Measurements from ENCODE around the gene RPS21.
A peak's percentile ranks its signal among the peaks of the same experiment; 100 is the strongest.

Gene RPS21

DNA sequence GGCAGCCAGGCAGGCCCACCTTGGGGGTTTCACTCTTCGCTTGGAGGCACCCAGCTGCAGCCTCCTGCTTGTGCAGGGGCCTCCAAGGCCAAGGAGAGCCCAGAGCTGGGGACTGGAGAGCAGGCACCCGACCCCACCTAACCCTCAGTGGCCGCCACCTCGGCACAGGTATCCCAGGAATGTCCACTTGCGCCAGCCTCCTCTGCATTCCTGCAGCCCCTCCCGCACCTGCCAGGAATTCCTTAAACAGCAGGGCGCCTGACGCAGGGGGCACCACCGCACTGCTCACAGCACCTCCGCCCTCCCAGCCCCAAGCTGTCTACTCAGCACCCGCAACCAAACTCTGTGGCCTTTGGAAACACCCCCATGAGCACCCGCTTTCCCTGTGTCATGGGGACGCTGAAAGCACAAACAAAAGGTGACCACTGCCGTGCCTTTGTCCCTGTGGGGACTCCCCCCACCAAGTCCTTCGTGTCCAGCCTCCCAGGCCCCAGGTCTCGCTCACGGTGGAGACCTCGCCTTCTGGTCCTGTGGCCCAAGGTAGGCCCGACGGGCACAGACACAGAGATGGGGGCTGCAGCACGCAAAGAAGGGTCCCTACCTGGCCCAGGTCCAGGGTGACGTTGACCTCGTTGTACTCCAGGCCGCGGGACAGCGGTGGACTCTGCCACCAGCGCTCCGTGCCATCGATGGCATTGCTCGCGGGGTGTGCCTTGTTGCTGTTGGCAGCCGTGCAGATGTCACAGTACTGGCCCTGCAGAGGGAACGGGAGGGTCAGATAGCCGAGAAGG is 24.9 kb upstream of the RPS21 start:
- H3K4me1 ChIP-seq (ENCODE audit: control insufficient read depth in 1 of 2, insufficient read depth in 2 of 2, low read length in 2 of 2): peaks cover 0 to 88% of the 10 kb centered on the region in 2 donors
- H3K36me3 ChIP-seq (ENCODE audit: control insufficient read depth in 1 of 2, insufficient read depth in 2 of 2, low read length in 2 of 2): no peaks in the 10 kb centered on the region
- no peaks in the 10 kb centered on the region for H3K27me3 ChIP-seq (ENCODE audit: low read depth, low read length)
- H3K27ac ChIP-seq (ENCODE audit: low read length): no peak overlapping the region
- no peaks in the 10 kb centered on the region for H3K9me3 ChIP-seq (ENCODE audit: control insufficient read depth in 1 of 2, low read length in 2 of 2)
- H3K4me3 ChIP-seq (ENCODE audit: low read depth in 1 of 2, low read length in 2 of 2): no peak overlapping the region

DNA sequence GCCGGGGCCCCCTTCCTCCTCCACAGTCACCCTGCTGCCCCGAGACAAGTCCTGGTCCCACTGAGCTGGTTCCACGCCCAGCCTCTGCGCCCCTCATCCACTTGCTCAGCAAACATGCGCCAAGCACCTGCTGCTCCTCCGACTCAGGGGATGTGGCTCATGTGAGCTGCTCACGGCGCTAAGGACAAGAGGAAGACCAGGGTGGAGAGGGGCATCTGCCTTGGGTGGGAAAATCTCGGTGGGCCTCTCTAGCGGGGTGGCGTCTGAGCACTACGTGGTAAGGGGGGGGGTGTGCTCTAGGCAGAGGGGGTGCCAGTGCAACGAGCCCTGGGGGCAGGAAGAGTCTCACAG is 24.3 kb upstream of the RPS21 start:
- peaks cover 0 to 86% of the 10 kb centered on the region in 2 donors for H3K4me1 ChIP-seq (ENCODE audit: control insufficient read depth in 1 of 2, insufficient read depth in 2 of 2, low read length in 2 of 2)
- H3K27ac ChIP-seq (ENCODE audit: low read length): no peak overlapping the region
- no peaks in the 10 kb centered on the region for H3K9me3 ChIP-seq (ENCODE audit: control insufficient read depth in 1 of 2, low read length in 2 of 2)
- H3K36me3 ChIP-seq (ENCODE audit: control insufficient read depth in 1 of 2, insufficient read depth in 2 of 2, low read length in 2 of 2): no peaks in the 10 kb centered on the region
- no peak overlapping the region for H3K4me3 ChIP-seq (ENCODE audit: low read depth in 1 of 2, low read length in 2 of 2)
- no peaks in the 10 kb centered on the region for H3K27me3 ChIP-seq (ENCODE audit: low read depth, low read length)

DNA sequence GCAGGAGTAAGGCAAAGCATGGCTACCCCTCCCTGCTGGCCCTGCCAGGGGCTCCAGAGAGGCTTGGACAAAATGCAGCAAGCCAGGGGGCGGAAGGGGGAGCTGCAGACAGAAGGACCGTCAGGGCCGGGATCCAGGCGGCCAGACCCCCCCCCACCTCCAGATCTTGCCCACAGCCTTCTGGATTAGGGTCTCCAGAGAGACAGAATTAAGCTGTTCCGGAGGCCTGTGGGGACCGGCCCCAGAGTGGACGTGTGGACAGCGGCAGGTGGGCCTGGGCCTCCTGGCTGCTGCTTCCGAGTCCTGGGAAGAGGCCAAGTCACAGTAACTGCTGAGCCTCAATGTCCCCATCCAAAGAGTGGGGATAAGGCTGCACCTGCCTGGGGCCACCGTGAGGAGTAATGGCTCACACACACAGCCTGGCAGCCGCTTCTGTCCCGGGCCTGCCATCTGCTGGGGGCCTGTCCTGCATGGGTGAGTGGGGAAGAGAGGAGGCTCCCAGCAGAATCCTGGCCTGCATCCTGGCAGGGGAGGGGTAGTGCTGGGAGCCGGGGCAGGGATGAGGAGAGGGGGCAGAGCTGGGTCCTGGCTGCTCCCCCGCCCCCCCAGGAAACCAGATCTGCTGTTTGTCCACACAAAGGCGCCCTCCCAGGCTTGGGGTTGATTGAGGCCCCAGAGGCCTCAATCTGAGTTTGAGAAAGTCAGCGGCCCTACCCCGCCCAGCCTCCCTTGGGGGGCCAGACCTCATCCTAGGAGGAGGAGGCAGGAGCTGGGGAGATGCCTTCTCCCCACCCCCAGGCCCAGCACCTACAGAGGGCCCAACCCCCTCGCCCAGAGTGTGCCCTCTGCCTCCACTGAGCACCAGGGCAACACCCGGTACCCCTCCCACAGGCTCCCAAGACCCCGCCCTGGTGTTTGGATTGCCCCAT is 23.6 kb upstream of the RPS21 start:
- Histone ChIP-seq H3K9me3 (ENCODE audit: control insufficient read depth in 1 of 2, low read length in 2 of 2) (no peaks in the 10 kb centered on the region), H3K4me3 (ENCODE audit: low read depth in 1 of 2, low read length in 2 of 2) (peak overlapping the region in 1 of 2 donors; percentile 88), H3K27ac (ENCODE audit: low read length) (no peak overlapping the region), H3K4me1 (ENCODE audit: control insufficient read depth in 1 of 2, insufficient read depth in 2 of 2, low read length in 2 of 2) (peaks cover 0 to 86% of the 10 kb centered on the region in 2 donors), H3K36me3 (ENCODE audit: control insufficient read depth in 1 of 2, insufficient read depth in 2 of 2, low read length in 2 of 2) (no peaks in the 10 kb centered on the region), H3K27me3 (ENCODE audit: low read depth, low read length) (no peaks in the 10 kb centered on the region)

DNA sequence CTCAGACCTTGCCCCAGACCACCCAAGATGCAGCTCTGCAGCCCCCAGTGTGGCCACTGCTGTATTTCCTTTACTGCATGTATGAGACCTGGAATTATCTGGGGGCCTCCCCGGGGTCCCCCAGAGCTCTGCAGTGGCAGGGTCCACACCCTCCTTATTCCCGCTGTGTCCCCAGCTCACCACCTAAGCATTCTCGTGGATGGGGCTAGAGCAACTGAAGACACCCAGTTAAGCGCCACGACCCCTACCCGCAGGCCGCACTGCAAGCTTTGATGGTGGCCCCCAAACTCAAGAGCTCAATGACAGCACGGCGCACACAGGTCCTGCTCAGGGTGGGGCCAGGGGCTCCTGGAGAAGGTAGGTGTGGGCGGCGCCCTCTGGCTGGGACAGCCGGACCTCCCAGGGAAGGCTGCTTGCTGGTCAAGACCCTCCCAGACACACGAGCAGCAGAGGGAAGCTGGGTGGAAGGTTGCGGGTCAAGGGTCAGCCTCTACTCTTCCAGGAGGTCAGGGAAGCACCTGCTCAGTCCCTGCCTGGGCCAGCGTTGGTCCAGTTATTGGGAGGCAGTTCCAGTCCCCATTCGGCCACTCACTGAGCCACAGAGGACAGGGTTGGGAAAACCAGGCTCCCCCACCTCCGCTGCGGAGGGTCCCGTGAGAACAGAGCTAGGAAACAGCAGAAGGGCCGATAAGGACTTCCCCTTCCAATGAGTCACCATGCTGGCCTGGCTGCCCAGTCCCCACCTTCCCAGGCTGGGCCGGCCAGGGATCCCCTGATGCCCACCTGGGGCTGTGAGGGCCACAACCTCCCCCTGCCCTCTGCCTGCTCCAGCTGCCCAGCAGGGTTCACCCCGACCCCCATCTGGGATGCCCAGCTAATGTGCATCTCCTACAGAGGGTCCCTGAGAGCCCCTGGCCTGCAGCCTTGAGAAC is 22.7 kb upstream of the RPS21 start:
- peak overlapping the region in 1 of 2 donors; percentile 88 for H3K4me3 ChIP-seq (ENCODE audit: low read depth in 1 of 2, low read length in 2 of 2)

DNA sequence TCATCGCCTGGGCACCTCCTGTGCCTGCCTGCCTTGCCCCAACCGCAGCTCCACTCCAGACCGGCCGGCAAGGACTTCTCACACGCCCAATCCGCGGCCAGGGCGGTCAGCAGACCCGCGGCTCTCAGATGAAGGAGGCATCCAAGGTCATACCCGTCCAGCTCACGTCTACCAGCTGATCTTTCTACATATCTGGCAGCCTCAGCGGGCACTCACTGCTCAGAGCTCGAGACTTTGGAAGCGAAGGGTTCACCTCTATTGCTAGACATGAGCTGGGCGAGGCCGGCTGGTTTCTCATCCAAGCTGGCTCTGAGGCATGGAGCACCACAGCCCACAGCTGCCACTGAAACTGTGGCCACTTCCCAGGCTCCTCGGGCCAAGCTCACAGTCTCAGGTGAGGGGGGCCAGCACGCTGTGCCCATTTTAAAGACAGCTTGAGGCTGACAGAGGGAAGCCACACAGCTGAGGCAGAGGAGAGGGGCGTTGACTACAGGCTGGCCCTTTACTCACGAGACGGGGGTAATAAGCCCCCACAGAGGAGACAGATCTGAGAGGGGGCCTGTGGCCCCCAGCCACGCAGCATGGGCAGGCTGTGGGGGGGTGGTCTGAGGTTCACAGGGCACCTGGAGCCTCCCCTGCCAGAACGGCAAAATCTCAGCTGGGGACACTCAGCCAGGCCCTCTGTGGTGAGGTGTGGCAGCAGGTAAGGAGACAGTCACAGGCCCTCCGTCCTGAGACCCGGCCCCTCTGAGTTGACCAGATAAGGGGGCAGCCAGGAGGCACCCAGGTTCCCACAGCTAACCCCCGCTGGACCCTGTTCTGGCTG is 21.8 kb upstream of the RPS21 start:
- Histone ChIP-seq H3K9me3 (ENCODE audit: control insufficient read depth in 1 of 2, low read length in 2 of 2) (no peaks in the 10 kb centered on the region), H3K27ac (ENCODE audit: low read length) (peak overlapping the region; percentile 8), H3K36me3 (ENCODE audit: control insufficient read depth in 1 of 2, insufficient read depth in 2 of 2, low read length in 2 of 2) (no peaks in the 10 kb centered on the region), H3K27me3 (ENCODE audit: low read depth, low read length) (peaks cover 4% of the 10 kb centered on the region), H3K4me3 (ENCODE audit: low read depth in 1 of 2, low read length in 2 of 2) (peak overlapping the region; percentile 44 to 88), H3K4me1 (ENCODE audit: control insufficient read depth in 1 of 2, insufficient read depth in 2 of 2, low read length in 2 of 2) (peaks cover 4 to 87% of the 10 kb centered on the region in 2 donors)

More for the DNA sequence above, 22.7 kb upstream of the RPS21 start:
- H3K36me3 ChIP-seq (ENCODE audit: control insufficient read depth in 1 of 2, insufficient read depth in 2 of 2, low read length in 2 of 2): no peaks in the 10 kb centered on the region
- H3K9me3 ChIP-seq (ENCODE audit: control insufficient read depth in 1 of 2, low read length in 2 of 2): no peaks in the 10 kb centered on the region
- H3K4me1 ChIP-seq (ENCODE audit: control insufficient read depth in 1 of 2, insufficient read depth in 2 of 2, low read length in 2 of 2): peaks cover 4 to 86% of the 10 kb centered on the region in 2 donors
- H3K27ac ChIP-seq (ENCODE audit: low read length): no peak overlapping the region
- H3K27me3 ChIP-seq (ENCODE audit: low read depth, low read length): peaks cover 4% of the 10 kb centered on the region

DNA sequence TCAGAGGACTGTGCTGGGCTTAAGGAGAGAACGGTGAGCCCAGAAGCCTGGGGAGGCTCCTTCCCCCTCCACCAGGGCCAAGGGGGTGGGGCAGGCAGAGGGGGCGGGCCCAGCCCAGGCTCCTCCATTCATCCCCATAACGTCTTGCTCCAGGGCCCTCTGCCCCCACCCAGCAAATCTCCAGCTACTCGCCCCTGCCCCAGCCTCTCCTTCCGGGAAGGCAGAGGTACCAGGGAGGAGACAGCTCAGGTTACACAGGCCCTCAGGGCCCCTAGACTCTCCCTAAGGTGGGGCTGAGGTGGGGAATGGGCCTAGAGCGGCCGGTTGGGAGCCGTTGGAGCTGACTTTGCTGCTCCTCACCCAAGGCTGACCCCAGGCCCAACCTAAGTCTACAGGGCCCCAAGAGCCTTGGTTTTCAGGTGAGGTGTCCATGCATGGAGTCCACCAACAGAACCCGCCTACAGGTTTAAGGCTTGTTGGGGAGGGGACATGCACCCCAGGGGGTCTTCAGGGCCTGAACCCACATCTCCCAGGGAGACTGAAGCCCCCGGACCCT is 21.0 kb upstream of the RPS21 start:
- Histone ChIP-seq H3K27ac (ENCODE audit: low read length) (peak overlapping the region; percentile 8), H3K4me1 (ENCODE audit: control insufficient read depth in 1 of 2, insufficient read depth in 2 of 2, low read length in 2 of 2) (peaks cover 4 to 91% of the 10 kb centered on the region in 2 donors), H3K4me3 (ENCODE audit: low read depth in 1 of 2, low read length in 2 of 2) (peak overlapping the region; percentile 63 to 88), H3K9me3 (ENCODE audit: control insufficient read depth in 1 of 2, low read length in 2 of 2) (no peaks in the 10 kb centered on the region), H3K27me3 (ENCODE audit: low read depth, low read length) (peaks cover 4% of the 10 kb centered on the region), H3K36me3 (ENCODE audit: control insufficient read depth in 1 of 2, insufficient read depth in 2 of 2, low read length in 2 of 2) (no peaks in the 10 kb centered on the region)

DNA sequence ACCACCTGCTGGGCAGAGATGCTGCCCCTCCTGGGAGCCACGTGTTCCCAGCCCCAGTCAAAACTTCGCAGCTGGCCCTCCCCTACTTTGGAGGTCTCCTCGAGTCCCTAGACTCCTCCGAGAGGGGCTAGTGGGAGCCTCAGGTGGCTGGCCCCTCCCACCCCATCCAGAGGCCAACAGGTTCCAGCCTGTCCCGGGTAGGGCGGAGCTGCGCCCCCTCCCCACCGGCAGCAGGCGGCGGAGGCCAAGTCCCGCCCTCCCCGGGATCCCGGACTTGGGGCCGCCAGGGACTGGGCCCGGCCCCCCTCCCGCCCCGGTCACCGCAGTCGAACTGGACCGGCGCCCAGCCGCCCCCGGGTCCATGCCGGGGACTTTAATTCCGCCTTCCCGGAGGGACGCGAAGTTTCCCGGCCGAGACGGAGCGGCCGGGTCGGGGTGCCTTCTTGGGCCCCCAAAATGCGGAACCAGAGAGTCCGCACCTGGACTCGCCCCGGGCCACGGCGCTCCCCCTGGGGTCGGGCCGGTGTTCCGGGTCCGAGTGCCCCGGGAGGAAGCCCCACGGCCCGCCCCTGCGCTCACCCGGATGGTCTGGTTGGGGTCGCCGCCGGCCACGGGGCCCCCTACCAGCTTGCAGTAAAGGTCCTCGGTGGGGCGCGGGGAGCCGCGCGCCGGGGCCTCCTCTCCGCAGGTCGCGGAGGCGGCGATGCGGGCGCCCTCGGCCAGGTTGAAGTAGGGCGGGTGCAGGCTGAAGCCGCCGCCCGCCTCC is 20.4 kb upstream of the RPS21 start:
- H3K27ac ChIP-seq (ENCODE audit: low read length): peak overlapping the region; percentile 8
- peaks cover 4% of the 10 kb centered on the region for H3K27me3 ChIP-seq (ENCODE audit: low read depth, low read length)
- H3K36me3 ChIP-seq (ENCODE audit: control insufficient read depth in 1 of 2, insufficient read depth in 2 of 2, low read length in 2 of 2): no peaks in the 10 kb centered on the region
- H3K4me1 ChIP-seq (ENCODE audit: control insufficient read depth in 1 of 2, insufficient read depth in 2 of 2, low read length in 2 of 2): peaks cover 4 to 91% of the 10 kb centered on the region in 2 donors
- H3K9me3 ChIP-seq (ENCODE audit: control insufficient read depth in 1 of 2, low read length in 2 of 2): no peaks in the 10 kb centered on the region
- H3K4me3 ChIP-seq (ENCODE audit: low read depth in 1 of 2, low read length in 2 of 2): peak overlapping the region; percentile 63 to 88

DNA sequence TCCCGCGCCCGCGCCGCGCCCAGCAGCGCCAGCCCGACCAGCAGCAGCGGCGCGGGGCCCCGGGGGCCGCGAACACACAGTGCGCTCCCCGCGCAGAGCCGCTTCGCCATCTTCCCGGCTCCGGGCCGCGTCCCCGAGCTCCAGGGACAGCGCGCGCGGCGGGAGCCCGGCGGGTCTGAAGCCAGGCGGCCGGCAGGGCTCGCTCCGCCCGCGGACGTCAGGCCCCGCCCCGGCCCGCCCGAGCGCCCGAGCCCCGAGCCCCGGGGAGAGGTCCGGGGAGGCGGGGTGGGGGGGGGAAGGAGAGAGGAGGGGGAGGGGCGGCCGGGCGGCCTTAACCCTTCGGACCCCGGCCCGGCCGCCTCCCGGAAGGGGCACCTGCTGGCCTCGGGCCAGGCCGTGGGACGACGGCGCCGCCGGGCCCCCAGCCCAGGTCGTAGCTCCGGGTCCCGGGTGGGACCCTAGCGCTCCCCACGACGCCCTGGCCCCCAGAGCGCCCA is 19.7 kb upstream of the RPS21 start, which contains the start of gene LAMA5:
Gene LAMA5, minus strand, starts transcription at position 177 of the 497 bp plus-strand sequence. Its CDS starts 67 bp downstream, at position 110.
- no peaks in the 10 kb centered on the region for H3K36me3 ChIP-seq (ENCODE audit: control insufficient read depth in 1 of 2, insufficient read depth in 2 of 2, low read length in 2 of 2)
- peaks cover 4% of the 10 kb centered on the region for H3K27me3 ChIP-seq (ENCODE audit: low read depth, low read length)
- H3K9me3 ChIP-seq (ENCODE audit: control insufficient read depth in 1 of 2, low read length in 2 of 2): no peaks in the 10 kb centered on the region
- H3K4me3 ChIP-seq (ENCODE audit: low read depth in 1 of 2, low read length in 2 of 2): peak within 1 kb of the TSS; percentile 63 to 88
- H3K27ac ChIP-seq (ENCODE audit: low read length): peak within 1 kb of the TSS; percentile 8
- H3K4me1 ChIP-seq (ENCODE audit: control insufficient read depth in 1 of 2, insufficient read depth in 2 of 2, low read length in 2 of 2): peaks cover 4 to 91% of the 10 kb centered on the region in 2 donors

DNA sequence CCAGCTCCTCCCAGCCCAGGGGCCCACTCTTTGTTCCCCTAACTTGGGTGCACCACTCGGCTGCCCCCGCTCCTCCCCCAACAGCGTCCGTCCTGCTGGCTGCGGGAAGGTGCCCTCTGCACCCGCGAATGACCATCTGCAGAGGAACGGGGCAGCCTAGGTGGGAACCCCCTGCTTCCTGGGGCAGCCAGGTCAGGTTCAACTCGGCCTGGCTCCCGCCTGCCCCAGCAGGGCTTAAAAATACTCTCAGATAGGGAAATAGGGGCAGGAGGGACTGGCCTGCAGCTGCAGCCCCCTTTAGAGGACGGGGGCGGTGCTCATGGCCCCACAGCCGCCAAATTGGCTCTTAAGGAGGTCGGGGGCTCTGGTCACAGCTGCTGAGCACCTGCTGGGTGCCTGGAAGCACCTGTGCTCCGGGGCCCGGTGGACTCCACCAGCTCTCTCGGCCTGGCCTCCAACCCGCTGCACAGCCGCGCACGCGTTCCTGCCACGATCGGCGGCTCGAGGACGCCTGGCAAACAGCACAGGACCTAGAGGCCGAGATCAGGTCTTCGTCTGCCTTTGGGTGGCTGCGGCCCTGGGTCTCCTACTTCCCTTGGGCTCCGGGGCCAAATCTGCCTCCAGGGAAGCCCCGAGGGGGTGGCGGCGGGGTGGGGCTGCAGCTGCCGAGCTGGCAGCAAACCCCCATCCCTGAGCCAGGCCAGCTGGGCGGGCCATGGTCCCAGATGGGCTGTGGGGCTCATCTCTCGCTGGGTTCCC is 19.1 kb upstream of the RPS21 start:
- no peaks in the 10 kb centered on the region for H3K9me3 ChIP-seq (ENCODE audit: control insufficient read depth in 1 of 2, low read length in 2 of 2)
- no peak overlapping the region for H3K27ac ChIP-seq (ENCODE audit: low read length)
- H3K4me1 ChIP-seq (ENCODE audit: control insufficient read depth in 1 of 2, insufficient read depth in 2 of 2, low read length in 2 of 2): peaks cover 4 to 86% of the 10 kb centered on the region in 2 donors
- H3K27me3 ChIP-seq (ENCODE audit: low read depth, low read length): peaks cover 4% of the 10 kb centered on the region
- peak overlapping the region; percentile 3 to 88 for H3K4me3 ChIP-seq (ENCODE audit: low read depth in 1 of 2, low read length in 2 of 2)
- no peaks in the 10 kb centered on the region for H3K36me3 ChIP-seq (ENCODE audit: control insufficient read depth in 1 of 2, insufficient read depth in 2 of 2, low read length in 2 of 2)

All from muscle layer of duodenum (tissue), 2 donors.